GM19351 (cell line): Measurements from ENCODE around the gene F2R.
"Not testable (repeated sequence)": the region's sequence is repeated elsewhere in the genome, so short reads cannot be mapped to it uniquely, and the experiment has no call there.

Experiments
- ATAC-seq: cut with Tn5 transposase; IDR thresholded peaks from one replicate; pipeline ENCODE4 v1.9.1; 2021; ENCODE audit warnings: mild to moderate bottlenecking, moderate library complexity; ENCODE audit not compliant: unreplicated experiment

F2R gene

DNA sequence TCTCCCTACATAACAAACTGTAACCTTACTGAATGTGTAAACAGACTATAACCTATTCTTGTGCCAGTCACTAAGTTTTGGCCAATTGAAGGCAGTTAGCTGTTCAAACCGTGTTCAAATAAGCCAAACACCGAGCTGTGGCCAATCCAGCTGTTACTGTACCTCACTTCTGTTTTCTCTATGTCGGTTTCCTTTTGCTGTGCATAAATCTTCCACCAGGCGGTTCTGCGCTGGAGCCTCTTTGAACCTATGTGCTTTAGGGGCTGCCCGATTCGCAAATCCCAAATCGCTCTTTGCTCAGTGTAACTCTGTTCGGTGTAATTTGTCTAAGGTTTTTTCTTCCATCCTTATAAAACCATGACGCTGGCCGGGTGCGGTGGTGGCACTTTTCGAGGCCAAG lies 31.8 kb downstream of the F2R start:
- no peak for ATAC-seq

DNA sequence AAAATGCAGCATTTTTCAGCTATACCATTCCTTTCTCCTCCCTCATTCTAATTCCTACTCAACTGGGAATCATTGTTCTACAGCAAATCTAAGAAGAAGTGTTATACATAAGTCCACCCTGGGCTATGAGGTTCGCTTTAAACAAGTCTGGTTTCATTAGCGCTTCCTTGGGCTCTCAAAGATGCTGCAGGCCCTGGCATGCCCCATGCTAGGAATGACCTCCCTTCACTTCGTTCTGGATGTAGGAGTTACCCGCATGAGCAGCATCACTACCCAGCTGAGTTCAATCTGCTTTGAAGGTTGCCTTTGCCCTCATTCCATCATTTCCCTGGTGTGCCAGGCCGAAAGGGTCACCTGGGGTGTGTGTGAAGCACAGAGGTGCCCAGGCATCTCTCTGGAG lies 35.4 kb downstream of the F2R start:
- no peak for ATAC-seq

DNA sequence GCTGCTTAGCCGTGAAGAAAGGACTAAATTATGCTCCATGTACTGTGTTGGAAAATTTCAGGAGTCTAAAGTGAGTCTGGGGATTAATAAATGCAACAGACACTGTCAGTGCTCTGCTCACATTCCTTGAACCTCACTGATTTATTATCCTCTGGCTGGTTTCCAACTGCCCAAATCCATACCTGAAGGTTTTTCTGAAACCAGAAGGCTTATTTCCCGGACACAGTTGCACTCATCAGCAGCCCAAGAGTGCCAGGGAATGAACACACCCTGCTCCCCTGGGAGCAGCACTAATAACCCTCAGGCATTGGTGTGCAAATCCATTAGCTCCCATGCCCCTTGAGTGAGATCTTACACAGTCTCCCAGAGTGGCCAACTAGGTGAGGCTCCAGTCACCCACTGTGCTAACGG lies 38.7 kb downstream of the F2R start:
- ATAC-seq, result no peak

DNA sequence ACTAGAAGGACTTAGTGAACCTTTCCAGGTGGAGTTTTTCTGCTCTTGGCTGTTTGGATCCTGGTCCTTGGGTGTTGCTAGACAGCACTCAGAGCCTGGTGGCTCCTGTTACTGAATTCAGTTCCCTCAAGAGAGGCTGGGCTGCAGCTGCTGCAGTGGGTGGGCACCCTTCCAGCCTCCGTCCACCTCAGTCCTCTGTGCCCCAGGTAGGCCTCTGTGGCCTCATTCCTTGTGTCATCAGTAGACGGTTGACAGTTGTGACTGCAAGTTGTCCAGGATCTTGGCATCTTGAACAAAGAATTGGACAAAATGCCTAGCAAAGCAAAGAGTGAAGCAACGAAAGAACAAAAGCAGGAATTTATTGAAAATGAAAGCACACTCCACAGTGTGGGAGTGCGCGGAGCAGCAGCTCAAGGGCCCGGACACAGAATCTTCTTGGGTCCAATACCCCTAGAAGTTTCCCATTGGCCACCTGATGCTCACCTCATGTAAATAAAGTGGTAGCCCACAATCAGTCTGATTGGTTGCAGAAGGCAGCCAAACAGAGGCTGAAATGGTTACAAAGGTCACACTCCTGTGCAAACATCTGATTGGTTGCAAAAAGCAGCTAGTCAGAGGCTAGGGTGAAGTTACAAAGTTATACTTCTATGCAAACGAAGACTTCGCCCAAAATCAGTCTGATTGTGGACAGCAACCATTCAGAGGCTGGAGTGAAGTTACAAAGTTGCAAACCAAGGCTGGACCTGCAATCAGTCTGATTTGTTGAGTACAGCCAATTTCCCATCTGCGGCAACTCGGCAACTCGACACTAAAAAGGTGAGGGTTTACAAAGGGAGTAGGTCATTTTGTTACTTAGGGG lies 40.1 kb downstream of the F2R start:
- no peak for ATAC-seq

DNA sequence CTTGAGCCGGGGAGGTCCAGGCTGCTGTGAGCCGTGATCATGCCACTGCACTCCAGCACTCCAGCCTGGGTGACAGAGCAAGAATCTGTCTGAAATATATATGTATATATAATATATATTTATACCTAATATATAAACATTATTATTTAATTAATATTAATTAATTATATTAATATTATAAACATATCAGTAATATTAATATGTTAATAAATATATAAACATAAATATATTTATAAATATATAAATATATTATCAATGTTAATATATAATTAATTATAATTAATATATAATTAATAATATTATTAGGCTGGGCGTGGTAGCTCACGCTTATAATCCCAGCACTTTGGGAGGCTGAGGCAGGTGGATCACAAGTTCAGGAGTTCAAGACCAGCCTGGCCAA lies 41.1 kb downstream of the F2R start:
- ATAC-seq, result no peak

DNA sequence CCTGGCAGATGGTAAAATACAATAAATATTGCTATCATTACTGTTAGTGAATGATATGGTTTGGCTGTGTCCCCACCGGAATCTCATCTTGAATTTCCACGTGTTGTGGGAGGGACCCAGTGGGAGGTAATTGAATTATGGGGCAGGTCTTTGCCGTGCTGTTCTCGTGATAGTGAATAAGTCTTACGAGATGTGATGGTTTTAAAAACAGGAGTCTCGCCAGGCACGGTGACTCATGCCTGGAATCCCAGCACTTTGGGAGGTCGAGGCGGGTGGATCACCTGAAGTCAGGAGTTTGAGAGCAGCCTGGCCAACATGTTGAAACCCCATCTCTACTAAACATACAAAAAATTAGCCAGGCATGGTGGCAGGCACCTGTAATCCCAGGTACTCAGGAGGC lies 45.2 kb downstream of the F2R start:
- ATAC-seq, result not testable (repeated sequence)

DNA sequence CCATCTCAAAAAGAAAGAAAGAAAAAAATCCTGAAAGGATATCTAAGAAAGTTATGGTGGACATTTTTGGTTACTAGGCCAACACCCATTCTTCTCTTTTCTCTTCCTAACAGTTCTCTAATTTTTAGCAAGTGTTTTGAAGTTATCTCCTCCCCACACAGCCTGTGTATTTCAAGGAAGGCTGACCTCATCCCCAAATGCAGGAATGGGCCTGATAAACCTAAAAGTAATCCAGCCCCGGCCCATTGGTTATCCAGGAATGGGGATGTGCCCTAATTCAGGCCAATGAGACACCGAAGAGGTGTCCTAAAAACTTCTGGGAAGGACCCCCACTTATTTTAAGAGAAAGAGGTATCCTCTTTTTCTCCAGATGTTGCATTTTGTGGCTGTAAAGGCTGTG lies 46.6 kb downstream of the F2R start:
- ATAC-seq, result no peak

DNA sequence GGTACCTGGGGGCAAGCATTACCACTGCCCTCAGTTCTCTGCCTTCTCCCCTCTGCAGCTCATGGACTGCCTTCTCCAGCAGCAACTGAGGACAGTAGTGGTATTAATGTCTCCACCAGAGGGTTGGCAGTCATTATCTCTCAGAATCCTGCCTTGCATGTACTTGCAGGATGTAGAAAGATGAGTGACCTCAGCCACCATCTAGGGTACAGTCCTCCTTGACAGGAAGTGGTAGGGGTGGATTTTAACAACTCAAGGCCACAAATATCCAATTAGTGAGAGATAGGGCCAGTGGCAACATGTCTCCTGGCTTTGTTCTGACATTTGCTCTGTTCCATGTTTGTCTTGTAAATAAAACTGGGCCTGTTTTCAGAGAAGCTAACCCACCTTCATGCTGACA lies 47.2 kb downstream of the F2R start:
- ATAC-seq, result no peak

DNA sequence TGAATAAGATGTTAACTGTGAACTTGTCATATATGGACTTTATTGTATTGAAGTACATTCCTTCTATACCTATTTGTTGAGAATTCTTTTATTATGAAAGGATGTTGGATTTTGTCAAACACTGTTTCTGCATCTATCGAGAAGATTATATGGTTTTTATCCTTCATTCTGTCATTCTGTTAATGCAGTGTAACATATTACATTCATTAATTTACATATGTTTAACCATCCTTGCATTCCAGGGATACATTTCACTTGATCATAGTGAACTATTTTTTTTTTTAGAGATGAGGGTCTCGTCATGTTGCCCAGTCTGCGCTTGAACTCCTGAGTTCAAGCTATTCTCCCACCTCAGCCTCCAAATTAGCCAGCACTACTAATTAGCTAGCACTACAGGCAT lies 48.4 kb downstream of the F2R start:
- no peak for ATAC-seq

DNA sequence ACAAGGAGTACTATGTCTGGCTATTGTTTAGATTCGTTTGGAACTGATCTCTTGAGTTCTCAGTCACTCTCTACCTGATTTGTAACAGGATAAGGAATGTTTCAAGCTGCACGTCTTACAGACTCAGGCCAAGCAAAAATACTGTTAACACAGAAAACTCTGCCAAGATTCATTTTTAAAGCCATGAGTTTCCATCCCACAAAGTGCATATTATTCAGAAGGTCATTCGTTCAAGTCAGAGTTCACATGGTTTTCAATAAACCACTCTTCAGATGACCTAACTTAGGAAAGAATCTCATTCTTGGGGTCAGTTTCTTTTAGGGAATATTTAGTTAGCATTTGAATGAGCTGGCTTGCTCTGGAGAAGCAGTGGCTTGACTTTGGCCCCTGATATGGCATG lies 49.3 kb downstream of the F2R start:
- ATAC-seq, result no peak

DNA sequence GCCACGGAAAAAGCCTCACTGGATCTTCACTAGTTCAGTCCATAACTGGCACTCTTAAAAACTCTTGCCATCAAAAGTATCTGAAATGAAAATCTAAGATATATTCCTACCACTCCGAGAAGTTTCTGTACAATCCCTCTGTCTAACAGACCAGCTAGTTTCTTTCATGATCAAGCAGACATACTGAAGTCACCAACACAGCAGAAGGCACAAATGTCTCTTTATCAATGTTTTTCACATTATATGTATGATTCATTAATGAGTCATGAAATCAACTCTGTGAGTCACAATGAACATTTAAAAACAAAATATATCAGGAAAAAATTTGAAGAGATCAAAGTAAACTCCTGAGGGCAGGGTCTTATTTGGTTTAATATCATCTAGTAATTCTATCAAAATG lies 50.8 kb downstream of the F2R start:
- ATAC-seq, result no peak

DNA sequence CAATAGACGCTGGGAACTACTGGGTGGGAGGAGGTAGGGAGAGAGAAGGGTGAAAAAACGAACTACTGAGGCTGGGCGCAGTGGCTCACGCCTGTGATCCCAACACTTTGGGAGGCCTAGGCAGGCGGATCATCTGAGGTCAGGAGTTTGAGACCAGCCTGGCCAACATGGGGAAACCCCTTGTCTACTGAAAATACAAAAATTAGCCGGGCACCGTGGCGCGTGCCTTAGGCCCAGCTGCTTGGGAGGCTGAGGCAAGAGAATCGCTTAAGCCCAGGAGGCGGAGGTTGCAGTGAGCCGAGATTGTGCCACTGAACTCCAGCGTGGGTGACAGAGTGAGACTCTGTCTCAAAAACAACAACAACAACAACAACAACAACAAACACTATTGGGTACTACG lies 55.1 kb downstream of the F2R start:
- ATAC-seq, result not testable (repeated sequence)

DNA sequence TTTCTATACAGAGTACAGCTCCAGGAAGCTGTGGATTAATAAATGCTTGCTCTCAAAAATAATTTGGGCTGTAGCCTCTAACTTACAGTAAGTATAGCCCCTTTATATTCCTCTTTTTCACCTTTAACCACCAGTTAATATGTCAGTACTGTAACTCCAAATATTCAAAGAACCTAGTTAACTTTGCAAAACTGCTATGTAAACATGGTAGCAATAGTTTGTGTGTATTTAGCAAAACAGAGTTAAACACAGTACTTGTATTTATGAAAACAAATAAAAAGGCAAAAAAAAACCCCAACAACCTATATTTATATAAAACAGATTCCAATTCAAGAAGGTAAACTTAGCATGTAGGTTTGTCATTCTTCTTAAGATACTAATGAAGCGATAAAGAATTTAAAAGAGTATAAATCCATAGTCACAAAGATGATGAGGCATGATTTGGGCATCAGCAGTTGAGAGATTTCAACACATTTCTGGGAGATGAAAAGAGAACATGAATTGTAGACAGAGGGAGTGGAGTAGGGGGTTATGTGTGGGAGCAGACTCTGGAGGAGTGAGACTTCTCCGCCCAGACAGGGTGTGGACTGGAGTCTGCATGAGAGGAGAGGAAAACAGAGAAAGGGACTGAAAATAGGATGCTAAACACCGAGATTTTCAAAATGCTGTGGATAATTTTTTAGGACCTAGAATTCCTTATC lies 55.9 kb downstream of the F2R start:
- ATAC-seq, result no peak

DNA sequence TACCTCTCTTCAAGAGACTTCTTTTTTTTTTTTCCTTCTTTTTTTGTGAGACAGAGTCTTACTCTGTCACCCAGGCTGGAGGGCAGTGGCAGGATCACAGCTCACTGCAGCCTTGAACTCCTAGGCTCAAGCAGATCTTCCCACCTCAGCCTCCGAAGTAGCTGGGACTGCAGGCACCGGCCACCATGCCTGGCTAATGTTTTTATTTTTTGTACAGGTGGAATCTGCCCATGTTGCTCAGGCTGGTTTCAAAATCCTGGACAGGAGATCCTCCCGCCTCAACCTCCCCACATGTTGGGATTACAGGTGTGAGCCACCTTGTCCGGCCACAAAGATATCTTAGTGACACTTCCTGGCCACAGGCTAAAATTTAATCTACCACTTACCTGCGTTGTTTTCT lies 60.0 kb downstream of the F2R start:
- ATAC-seq, result no peak

DNA sequence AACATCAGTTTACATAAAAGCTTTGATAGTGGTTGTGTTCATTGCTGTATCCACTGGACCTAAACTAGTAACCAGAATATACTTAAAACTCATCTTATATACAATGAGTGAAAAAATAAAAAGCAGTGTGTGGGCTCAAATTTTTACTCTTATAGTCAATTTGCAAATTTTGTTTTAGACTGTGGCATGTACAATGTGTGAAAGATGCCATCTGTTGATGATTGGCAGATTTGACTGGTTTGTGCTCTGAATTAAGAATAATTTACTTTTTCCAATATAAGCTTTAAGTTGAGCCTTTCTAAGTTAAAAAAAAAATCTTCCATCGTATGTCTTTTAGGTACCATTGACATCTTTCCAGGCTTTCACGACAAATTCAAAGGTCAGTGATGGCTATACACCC lies 60.5 kb downstream of the F2R start:
- no peak for ATAC-seq

DNA sequence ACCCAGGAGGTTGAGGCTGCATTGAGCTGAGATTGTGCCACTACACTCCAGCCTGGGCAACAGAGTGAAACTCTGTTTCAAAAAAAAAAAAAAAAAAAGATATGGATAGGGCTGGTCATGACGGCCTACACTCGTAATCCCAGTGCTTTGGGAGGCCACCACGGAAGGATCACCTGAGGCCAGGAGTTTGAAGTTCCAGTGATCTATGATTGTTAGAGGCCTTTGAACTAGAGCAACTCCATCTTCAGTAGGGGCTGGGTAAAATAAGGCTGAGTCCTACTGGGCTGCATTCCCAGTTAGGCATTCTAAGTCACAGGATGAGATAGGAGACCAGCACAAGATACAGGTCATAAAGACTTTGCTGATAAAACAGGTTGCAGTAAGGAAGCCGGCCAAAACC lies 64.7 kb downstream of the F2R start:
- ATAC-seq, result not testable (repeated sequence)

DNA sequence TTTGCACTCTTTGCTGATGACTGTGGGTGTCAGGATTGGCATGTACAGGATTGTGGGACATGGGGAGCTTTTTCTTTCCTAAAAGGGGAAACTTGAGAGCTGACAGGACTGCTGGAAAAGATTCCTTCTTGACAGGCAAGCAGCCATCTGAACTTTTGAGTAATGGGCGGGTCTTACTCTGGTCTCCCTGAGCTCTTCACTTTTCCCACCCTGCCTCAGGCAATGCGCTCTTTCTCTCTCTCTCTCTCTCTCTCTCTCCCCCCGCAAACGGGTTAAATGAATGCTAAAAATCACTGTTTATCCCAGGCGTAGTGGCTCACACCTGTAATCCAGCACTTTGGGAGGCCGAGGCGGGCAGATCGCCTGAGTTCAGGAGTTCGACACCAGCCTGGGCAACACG lies 65.8 kb downstream of the F2R start:
- ATAC-seq, result no peak

DNA sequence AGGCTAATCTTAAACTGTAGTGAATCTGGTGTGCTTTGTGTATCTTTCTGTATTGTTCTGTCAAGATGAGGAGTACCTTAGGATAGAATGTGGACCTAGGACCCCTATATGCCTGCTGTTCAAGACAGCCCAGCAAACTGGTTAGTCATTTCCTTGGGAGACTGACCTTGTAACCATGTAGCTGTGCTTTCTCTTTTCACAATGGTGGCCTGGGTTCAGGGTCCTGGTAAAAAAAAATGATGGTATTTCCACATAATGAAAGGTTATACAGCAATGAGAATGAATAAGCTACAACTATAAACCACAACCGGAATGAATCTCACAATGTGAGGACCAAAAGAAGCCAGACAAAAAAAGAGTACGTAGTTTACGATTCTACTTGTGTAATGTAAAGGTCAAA lies 66.5 kb downstream of the F2R start:
- no peak for ATAC-seq
